Stimulated activated CD4-positive, alpha-beta T cell treated with anti-CD3 and anti-CD28 coated beads, Interleukin-1b, Interleukin-23, amount 100 ng/mL, for 24 hours (primary cell): Measurements from ENCODE around the gene NFATC1.

Source experiments
- DNase-seq, 4 experiments: peaks; one replicate each; pipeline ENCODE4 v3.0.0-alpha.2; 2020; ENCODE audit warnings: low read depth in 4 of 4, low spot score in 1 of 4

The NFATC1 gene

GRCh38 chr18:79438898-79439627 is 43.3 kb downstream of the NFATC1 start:
- DNase-seq = peak in 1 of 4 experiments; percentile 5

GRCh38 chr18:79439628-79440023 is 43.9 kb downstream of the NFATC1 start:
- DNase-seq = no peak

- DNase-seq = no peak
Measured at GRCh38 chr18:79440316-79441110, 44.8 kb downstream of the NFATC1 start.

GRCh38 chr18:79441420-79441819 is 45.7 kb downstream of the NFATC1 start:
- DNase-seq = no peak

- no peak for DNase-seq
Measured at GRCh38 chr18:79442508-79443221, 46.9 kb downstream of the NFATC1 start.

GRCh38 chr18:79445221-79445620 is 49.5 kb downstream of the NFATC1 start:
- no peak for DNase-seq

GRCh38 chr18:79445696-79446561 is 50.2 kb downstream of the NFATC1 start:
- DNase-seq = no peak

GRCh38 chr18:79446931-79447330 is 51.2 kb downstream of the NFATC1 start:
- no peak for DNase-seq

GRCh38 chr18:79447703-79448367 is 52.1 kb downstream of the NFATC1 start:
- DNase-seq = no peak

GRCh38 chr18:79448621-79449020 is 52.9 kb downstream of the NFATC1 start:
- DNase-seq = no peak

- no peak for DNase-seq
Measured at GRCh38 chr18:79449551-79450288, 54.0 kb downstream of the NFATC1 start.

- DNase-seq = no peak
Measured at GRCh38 chr18:79450289-79451080, 54.8 kb downstream of the NFATC1 start.

GRCh38 chr18:79451237-79452125 is 55.8 kb downstream of the NFATC1 start:
- DNase-seq = no peak

GRCh38 chr18:79452190-79452990 is 56.7 kb downstream of the NFATC1 start:
- DNase-seq = no peak

- DNase-seq = no peak
Measured at GRCh38 chr18:79452991-79453645, 57.4 kb downstream of the NFATC1 start.
